OCI-LY3 (cell line): Measurements from ENCODE around the gene EIF4E1B.

Experiments
- H2AFZ ChIP-seq: fragments of 200-600, 300-600 bp; shearing (Covaris generic); 2 replicates; pipeline ENCODE4 v1.6.0; 2014; ENCODE audit warnings: antibody characterized with exemption, low read depth, low read length
- H3K27ac ChIP-seq: fragments of 200-600, 300-600 bp; sonication (generic); 2 replicates; pipeline ENCODE4 v1.5.1; 2014; ENCODE audit warnings: mild to moderate bottlenecking, low read length, moderate library complexity, mixed read lengths
- H3K27me3 ChIP-seq: fragments of 200-600, 300-600 bp; sonication (generic); 2 replicates; pipeline ENCODE4 v1.6.1; 2014; ENCODE audit warnings: low read depth, low read length, mixed read lengths
- H3K36me3 ChIP-seq: fragments of 200-600, 300-600 bp; sonication (generic); replicated peaks from 2 replicates; pipeline ENCODE3; 2014; ENCODE audit warnings: low read depth, low read length, mixed read lengths
- H3K4me1 ChIP-seq: fragments of 300-600, 200-600 bp; sonication (generic); 2 replicates; pipeline ENCODE4 v1.6.1; 2014; ENCODE audit warnings: low read length, mixed read lengths
- H3K4me2 ChIP-seq: fragments of 200-600, 300-600 bp; sonication (generic); 2 replicates; pipeline ENCODE4 v1.6.1; 2014; ENCODE audit warnings: low read length, mixed read lengths
- H3K4me3 ChIP-seq: fragments of 300-600, 200-600 bp; sonication (generic); 2 replicates; pipeline ENCODE4 v1.5.1; 2014; ENCODE audit warnings: antibody characterized with exemption, mild to moderate bottlenecking, low read length, moderate library complexity
- H3K79me2 ChIP-seq: fragments of 300-600, 200-600 bp; shearing (Covaris generic); 2 replicates; pipeline ENCODE4 v1.6.1; 2014; ENCODE audit warnings: mild to moderate bottlenecking, low read length, mixed read lengths
- H3K9ac ChIP-seq: fragments of 300-600, 200-600 bp; shearing (Covaris generic); 2 replicates; pipeline ENCODE4 v1.6.0; 2014; ENCODE audit warnings: mild to moderate bottlenecking, low read length, moderate library complexity
- H3K9me3 ChIP-seq: fragments of 200-600, 300-600 bp; shearing (Covaris generic); 2 replicates; pipeline ENCODE4 v1.6.1; 2014; ENCODE audit warnings: low read length, mixed read lengths; ENCODE audit not compliant: insufficient read depth
- H4K20me1 ChIP-seq: fragments of 200-600, 300-600 bp; sonication (generic); 2 replicates; pipeline ENCODE4 v1.6.1; 2016; ENCODE audit warnings: low read length, mixed read lengths; ENCODE audit not compliant: insufficient read depth
- CTCF ChIP-seq: fragments of 200-600, 300-600 bp; sonication (generic); IDR thresholded peaks from 2 replicates; pipeline ENCODE4 v1.5.1; 2014; ENCODE audit warnings: antibody characterized with exemption, low read length, low read depth
- EZH2phosphoT487 ChIP-seq: fragments of 200-600 bp; shearing (Covaris generic); IDR thresholded peaks from 2 replicates; pipeline ENCODE4 v1.6.1; 2018; ENCODE audit warnings: antibody characterized with exemption, mixed run types, low read depth

Gene EIF4E1B

GRCh38 chr5:176647030-176647842 is 16.8 kb downstream of the EIF4E1B start, which contains the start of gene TSPAN17:
TSPAN17 (plus strand) TSS chr5:176647484; CDS start chr5:176647616, 132 bp downstream.
- Histone ChIP-seq H2AFZ (peak within 1 kb of the TSS; percentile 83), H4K20me1 (no peaks in the 10 kb centered on the region)

GRCh38 chr5:176647843-176648473 is 17.5 kb downstream of the EIF4E1B start:
- no peaks in the 10 kb centered on the region for H3K36me3 ChIP-seq
- H3K79me2 ChIP-seq = 0 out of 2 replicates have a peak, but pooled peaks cover 5% of the 10 kb centered on the region
- H3K9ac ChIP-seq = peak overlapping the region; percentile 73
- H3K4me1 ChIP-seq = peaks cover 13% of the 10 kb centered on the region
- H3K4me2 ChIP-seq = peak overlapping the region; percentile 75
- no peaks in the 10 kb centered on the region for H4K20me1 ChIP-seq
- no peak for TF ChIP-seq CTCF
- no peak for TF ChIP-seq EZH2phosphoT487
- no peak overlapping the region for H3K27ac ChIP-seq
- H2AFZ ChIP-seq = peak overlapping the region; percentile 69
- no peaks in the 10 kb centered on the region for H3K9me3 ChIP-seq
- no peaks in the 10 kb centered on the region for H3K27me3 ChIP-seq
- peak overlapping the region; percentile 86 for H3K4me3 ChIP-seq

More at GRCh38 chr5:176647030-176647842, 16.8 kb downstream of the EIF4E1B start, which contains the start of gene TSPAN17:
- TF ChIP-seq EZH2phosphoT487 = no peak
- TF ChIP-seq CTCF = peak; percentile 50
- Histone ChIP-seq H3K4me1 (peaks cover 13% of the 10 kb centered on the region), H3K27me3 (no peaks in the 10 kb centered on the region), H3K9ac (peak within 1 kb of the TSS; percentile 82), H3K9me3 (no peaks in the 10 kb centered on the region), H3K27ac (no peak within 1 kb of the TSS), H3K36me3 (no peaks in the 10 kb centered on the region), H3K4me2 (peak within 1 kb of the TSS; percentile 98), H3K4me3 (peak within 1 kb of the TSS; percentile 87), H3K79me2 (0 out of 2 replicates have a peak, but pooled peaks cover 5% of the 10 kb centered on the region)

GRCh38 chr5:176648474-176649194 is 18.2 kb downstream of the EIF4E1B start:
- Histone ChIP-seq H3K9ac (no peak overlapping the region), H3K27ac (no peak overlapping the region), H3K4me1 (peaks cover 13% of the 10 kb centered on the region), H3K36me3 (peaks cover 2% of the 10 kb centered on the region), H3K4me3 (peak overlapping the region; percentile 86; the same call in 1 of the 2 replicates), H4K20me1 (no peaks in the 10 kb centered on the region), H3K4me2 (peak overlapping the region; percentile 75), H3K79me2 (0 out of 2 replicates have a peak, but pooled peaks cover 5% of the 10 kb centered on the region), H2AFZ (no peak overlapping the region), H3K27me3 (no peaks in the 10 kb centered on the region), H3K9me3 (no peaks in the 10 kb centered on the region)
- TF ChIP-seq EZH2phosphoT487 = no peak
- no peak for TF ChIP-seq CTCF
